Fibroblast of villous mesenchyme (primary cell): ENCODE results near the gene GFRA4. TPM values are rescaled to one million over a fixed set of nuclear protein-coding genes. Genes with fewer than 3 reads are reported as not detected.

Experiments
- DNase-seq: peaks from one replicate; pipeline ENCODE4 v3.0.0-alpha.2; 2010; ENCODE audit warnings: low read depth
- H3K4me3 ChIP-seq: 2 replicates; pipeline ENCODE4 v1.5.1; 2011; ENCODE audit warnings: low read depth, mild to moderate bottlenecking, low read length
- CTCF ChIP-seq: IDR thresholded peaks from 2 replicates; pipeline ENCODE4 v1.5.1; 2012; ENCODE audit warnings: low read depth, mild to moderate bottlenecking, low read length; ENCODE audit not compliant: insufficient read depth
- total RNA-seq: library from RNA; depleted of rRNA; stranded (reverse); fragments of >200 nt; gene quantifications from 2 replicates; pipeline ENCODE4 v1.2.3, GENCODE V29; 2012

Gene GFRA4
- total RNA-seq, 1 donor = not detected

- no peak overlapping the region for H3K4me3 ChIP-seq
- DNase-seq = no peak
- TF ChIP-seq CTCF = no peak
Measured at GRCh38 chr20:3692706-3693294, 29.6 kb upstream of the GFRA4 start.

- H3K4me3 ChIP-seq = no peak overlapping the region
- no peak for DNase-seq
- TF ChIP-seq CTCF = no peak
Measured at GRCh38 chr20:3691897-3692296, 28.7 kb upstream of the GFRA4 start.

GRCh38 chr20:3691306-3691705 is 28.1 kb upstream of the GFRA4 start:
- no peak for TF ChIP-seq CTCF
- H3K4me3 ChIP-seq = no peak overlapping the region
- DNase-seq = no peak

GRCh38 chr20:3690413-3690812 is 27.2 kb upstream of the GFRA4 start:
- DNase-seq = no peak
- H3K4me3 ChIP-seq = no peak overlapping the region
- TF ChIP-seq CTCF = no peak

- TF ChIP-seq CTCF = no peak
- no peak overlapping the region for H3K4me3 ChIP-seq
- DNase-seq = no peak
Measured at GRCh38 chr20:3689978-3690377, 26.8 kb upstream of the GFRA4 start.

- no peak overlapping the region for H3K4me3 ChIP-seq
- TF ChIP-seq CTCF = no peak
- peak; percentile 79 for DNase-seq
Measured at GRCh38 chr20:3687655-3688054, 24.5 kb upstream of the GFRA4 start.

GRCh38 chr20:3686867-3687321 is 23.7 kb upstream of the GFRA4 start:
- H3K4me3 ChIP-seq = no peak overlapping the region
- peak; percentile 11 for TF ChIP-seq CTCF
- peak; percentile 98 for DNase-seq
